Measurements from ENCODE around the gene SERPINB7.

- TF ChIP-seq ZNF274 (IDR thresholded peaks at IDR 0.05; ENCODE audit: low read depth, low read length) (no peak), YY1 (IDR thresholded peaks at IDR 0.05; ENCODE audit: insufficient read depth, insufficient read length) (no peak)
These were observed 44.0 kb upstream of the SERPINB7 start for GRCh38 chr18:63731215-63731614.

Measured in NT2/D1 (cell line).